ENCODE data around the gene FEM1C.

FEM1C gene

DNA sequence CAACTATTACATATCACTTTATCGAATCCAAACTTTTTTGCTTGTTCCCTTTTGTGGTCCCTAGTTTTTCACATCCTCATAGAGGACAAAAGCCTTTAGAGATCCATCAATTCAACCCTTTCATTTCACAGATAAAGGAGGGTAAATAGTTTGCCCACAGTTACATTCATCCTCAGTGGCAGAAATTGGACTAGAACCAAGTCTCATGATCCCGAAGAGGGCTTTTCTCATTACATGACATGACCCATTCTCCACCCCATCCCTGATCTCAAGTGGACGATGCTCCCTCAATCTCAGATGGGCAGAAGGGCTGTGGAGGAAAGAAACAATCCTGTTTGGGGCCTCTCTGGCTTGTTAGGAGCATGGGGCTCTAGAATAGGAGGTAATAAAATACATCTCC, 34.6 kb upstream of the FEM1C start:
- TF ChIP-seq ZFP30 (CRISPR knock-in tag; IDR thresholded peaks at IDR 0.05) = no peak
- TF ChIP-seq OSR1 (CRISPR knock-in tag; IDR thresholded peaks at IDR 0.05) = no peak
- no peak for TF ChIP-seq GLIS3 (CRISPR knock-in tag; IDR thresholded peaks at IDR 0.05)
- no peak for ATAC-seq

GRCh38 chr5:115578657-115579056, 34.1 kb upstream of the FEM1C start:
- no peak for TF ChIP-seq ZNF565 (CRISPR knock-in tag; conservative IDR thresholded peaks at IDR 0.05; ENCODE audit: low read depth)
- TF ChIP-seq, protein P1, sequence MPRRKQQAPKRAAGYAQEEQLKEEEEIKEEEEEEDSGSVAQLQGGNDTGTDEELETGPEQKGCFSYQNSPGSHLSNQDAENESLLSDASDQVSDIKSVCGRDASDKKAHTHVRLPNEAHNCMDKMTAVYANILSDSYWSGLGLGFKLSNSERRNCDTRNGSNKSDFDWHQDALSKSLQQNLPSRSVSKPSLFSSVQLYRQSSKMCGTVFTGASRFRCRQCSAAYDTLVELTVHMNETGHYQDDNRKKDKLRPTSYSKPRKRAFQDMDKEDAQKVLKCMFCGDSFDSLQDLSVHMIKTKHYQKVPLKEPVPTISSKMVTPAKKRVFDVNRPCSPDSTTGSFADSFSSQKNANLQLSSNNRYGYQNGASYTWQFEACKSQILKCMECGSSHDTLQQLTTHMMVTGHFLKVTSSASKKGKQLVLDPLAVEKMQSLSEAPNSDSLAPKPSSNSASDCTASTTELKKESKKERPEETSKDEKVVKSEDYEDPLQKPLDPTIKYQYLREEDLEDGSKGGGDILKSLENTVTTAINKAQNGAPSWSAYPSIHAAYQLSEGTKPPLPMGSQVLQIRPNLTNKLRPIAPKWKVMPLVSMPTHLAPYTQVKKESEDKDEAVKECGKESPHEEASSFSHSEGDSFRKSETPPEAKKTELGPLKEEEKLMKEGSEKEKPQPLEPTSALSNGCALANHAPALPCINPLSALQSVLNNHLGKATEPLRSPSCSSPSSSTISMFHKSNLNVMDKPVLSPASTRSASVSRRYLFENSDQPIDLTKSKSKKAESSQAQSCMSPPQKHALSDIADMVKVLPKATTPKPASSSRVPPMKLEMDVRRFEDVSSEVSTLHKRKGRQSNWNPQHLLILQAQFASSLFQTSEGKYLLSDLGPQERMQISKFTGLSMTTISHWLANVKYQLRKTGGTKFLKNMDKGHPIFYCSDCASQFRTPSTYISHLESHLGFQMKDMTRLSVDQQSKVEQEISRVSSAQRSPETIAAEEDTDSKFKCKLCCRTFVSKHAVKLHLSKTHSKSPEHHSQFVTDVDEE (CRISPR knock-in tag; IDR thresholded peaks at IDR 0.05) = no peak
- TF ChIP-seq, protein P2, sequence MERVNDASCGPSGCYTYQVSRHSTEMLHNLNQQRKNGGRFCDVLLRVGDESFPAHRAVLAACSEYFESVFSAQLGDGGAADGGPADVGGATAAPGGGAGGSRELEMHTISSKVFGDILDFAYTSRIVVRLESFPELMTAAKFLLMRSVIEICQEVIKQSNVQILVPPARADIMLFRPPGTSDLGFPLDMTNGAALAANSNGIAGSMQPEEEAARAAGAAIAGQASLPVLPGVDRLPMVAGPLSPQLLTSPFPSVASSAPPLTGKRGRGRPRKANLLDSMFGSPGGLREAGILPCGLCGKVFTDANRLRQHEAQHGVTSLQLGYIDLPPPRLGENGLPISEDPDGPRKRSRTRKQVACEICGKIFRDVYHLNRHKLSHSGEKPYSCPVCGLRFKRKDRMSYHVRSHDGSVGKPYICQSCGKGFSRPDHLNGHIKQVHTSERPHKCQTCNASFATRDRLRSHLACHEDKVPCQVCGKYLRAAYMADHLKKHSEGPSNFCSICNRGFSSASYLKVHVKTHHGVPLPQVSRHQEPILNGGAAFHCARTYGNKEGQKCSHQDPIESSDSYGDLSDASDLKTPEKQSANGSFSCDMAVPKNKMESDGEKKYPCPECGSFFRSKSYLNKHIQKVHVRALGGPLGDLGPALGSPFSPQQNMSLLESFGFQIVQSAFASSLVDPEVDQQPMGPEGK (CRISPR knock-in tag; IDR thresholded peaks at IDR 0.05; ENCODE audit: borderline replicate concordance) = no peak
- ATAC-seq = no peak

DNA sequence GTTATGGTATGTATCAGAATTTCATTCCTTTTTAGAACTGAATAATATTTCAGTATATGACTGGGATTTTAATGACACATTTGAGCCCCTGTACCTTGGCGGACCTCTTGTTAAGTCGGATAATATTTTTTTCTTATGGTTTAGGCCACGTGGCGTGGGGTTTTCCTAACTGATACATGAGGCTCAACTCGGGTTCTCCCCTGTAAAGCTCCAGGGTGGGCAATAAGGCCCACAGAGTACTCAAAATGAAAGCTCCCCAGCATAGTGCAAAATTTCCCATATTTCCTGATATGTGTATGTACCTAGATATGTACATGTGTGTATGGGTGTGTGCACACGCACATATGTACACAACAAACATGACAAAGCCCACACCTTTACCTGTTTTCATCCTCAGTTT, 33.2 kb upstream of the FEM1C start:
- ATAC-seq = no peak
- TF ChIP-seq ESRRG (CRISPR knock-in tag; IDR thresholded peaks at IDR 0.05) (no peak), GLIS3 (CRISPR knock-in tag; IDR thresholded peaks at IDR 0.05) (no peak), PPARA (CRISPR knock-in tag; IDR thresholded peaks at IDR 0.05; ENCODE audit: borderline replicate concordance) (no peak), ZNF565 (CRISPR knock-in tag; conservative IDR thresholded peaks at IDR 0.05; ENCODE audit: low read depth) (no peak), POU6F1 (CRISPR knock-in tag; IDR thresholded peaks at IDR 0.05; ENCODE audit: borderline replicate concordance, low read depth) (no peak), ARNTL (CRISPR knock-in tag; IDR thresholded peaks at IDR 0.05; ENCODE audit: borderline replicate concordance, low read depth) (no peak), ZNF70 (CRISPR knock-in tag; IDR thresholded peaks at IDR 0.05) (no peak), CSDC2 (CRISPR knock-in tag; IDR thresholded peaks at IDR 0.05) (no peak), SNAI2 (CRISPR knock-in tag; IDR thresholded peaks at IDR 0.05) (no peak), OSR1 (CRISPR knock-in tag; IDR thresholded peaks at IDR 0.05) (no peak), ZNF8 (CRISPR knock-in tag; IDR thresholded peaks at IDR 0.05) (no peak), TCF4 (CRISPR knock-in tag; IDR thresholded peaks at IDR 0.05; ENCODE audit: borderline replicate concordance) (no peak), RARB (CRISPR knock-in tag; IDR thresholded peaks at IDR 0.05) (no peak), TOX (CRISPR knock-in tag; IDR thresholded peaks at IDR 0.05; ENCODE audit: borderline replicate concordance) (no peak), ISL1 (CRISPR knock-in tag; IDR thresholded peaks at IDR 0.05) (no peak), ZFP30 (CRISPR knock-in tag; IDR thresholded peaks at IDR 0.05) (no peak), ZC3H10 (CRISPR knock-in tag; IDR thresholded peaks at IDR 0.05) (no peak)
- TF ChIP-seq, protein P2 (CRISPR knock-in tag; IDR thresholded peaks at IDR 0.05; ENCODE audit: borderline replicate concordance) = no peak
- TF ChIP-seq, protein P1 (CRISPR knock-in tag; IDR thresholded peaks at IDR 0.05) = no peak
- TF ChIP-seq, protein P3, sequence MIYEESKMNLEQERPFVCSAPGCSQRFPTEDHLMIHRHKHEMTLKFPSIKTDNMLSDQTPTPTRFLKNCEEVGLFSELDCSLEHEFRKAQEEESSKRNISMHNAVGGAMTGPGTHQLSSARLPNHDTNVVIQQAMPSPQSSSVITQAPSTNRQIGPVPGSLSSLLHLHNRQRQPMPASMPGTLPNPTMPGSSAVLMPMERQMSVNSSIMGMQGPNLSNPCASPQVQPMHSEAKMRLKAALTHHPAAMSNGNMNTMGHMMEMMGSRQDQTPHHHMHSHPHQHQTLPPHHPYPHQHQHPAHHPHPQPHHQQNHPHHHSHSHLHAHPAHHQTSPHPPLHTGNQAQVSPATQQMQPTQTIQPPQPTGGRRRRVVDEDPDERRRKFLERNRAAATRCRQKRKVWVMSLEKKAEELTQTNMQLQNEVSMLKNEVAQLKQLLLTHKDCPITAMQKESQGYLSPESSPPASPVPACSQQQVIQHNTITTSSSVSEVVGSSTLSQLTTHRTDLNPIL (CRISPR knock-in tag; IDR thresholded peaks at IDR 0.05; ENCODE audit: low read depth) = no peak
